WTC11 (cell line): Measurements from ENCODE around the gene ADGRG3.
A peak's percentile ranks its signal among the peaks of the same experiment; 100 is the strongest.

Experiments used
- ATF2 ChIP-seq: sonication (generic); formaldehyde crosslinking; IDR thresholded peaks from 2 replicates; pipeline ENCODE4 v1.8.1; 2022; ENCODE audit warnings: low read depth, missing genetic modification reagents, borderline replicate concordance
- CBFB ChIP-seq: sonication (generic); formaldehyde crosslinking; IDR thresholded peaks from 2 replicates; pipeline ENCODE4 v1.8.1; 2022; ENCODE audit warnings: mild to moderate bottlenecking, low read depth, missing genetic modification reagents
- ESRRA ChIP-seq: sonication (generic); formaldehyde crosslinking; IDR thresholded peaks from 2 replicates; pipeline ENCODE4 v1.8.1; 2022; ENCODE audit warnings: mild to moderate bottlenecking, missing genetic modification reagents, borderline replicate concordance
- FOXJ3 ChIP-seq: sonication (generic); formaldehyde crosslinking; IDR thresholded peaks from 2 replicates; pipeline ENCODE4 v1.9.0; 2021; ENCODE audit warnings: missing genetic modification reagents, mild to moderate bottlenecking, borderline replicate concordance
- FOXK1 ChIP-seq: sonication (generic); formaldehyde crosslinking; IDR thresholded peaks from 2 replicates; pipeline ENCODE4 v1.8.0; 2022; ENCODE audit warnings: mild to moderate bottlenecking, moderate library complexity, missing genetic modification reagents
- FOXP1 ChIP-seq: sonication (generic); formaldehyde crosslinking; IDR thresholded peaks from 2 replicates; pipeline ENCODE4 v1.8.0; 2022; ENCODE audit warnings: missing genetic modification reagents, mild to moderate bottlenecking, moderate library complexity, borderline replicate concordance
- GABPB1 ChIP-seq: sonication (generic); formaldehyde crosslinking; IDR thresholded peaks from 2 replicates; pipeline ENCODE4 v1.8.1; 2023; ENCODE audit warnings: mild to moderate bottlenecking, missing genetic modification reagents
- KAT7 ChIP-seq: sonication (generic); formaldehyde crosslinking; IDR thresholded peaks from 2 replicates; pipeline ENCODE4 v1.8.1; 2023; ENCODE audit warnings: missing genetic modification reagents, mild to moderate bottlenecking, borderline replicate concordance
- NFYB ChIP-seq: sonication (generic); formaldehyde crosslinking; conservative IDR thresholded peaks from 2 replicates; pipeline ENCODE4 v1.8.0; 2022; ENCODE audit warnings: low read depth, missing genetic modification reagents
- ZBTB21 ChIP-seq: sonication (generic); formaldehyde crosslinking; IDR thresholded peaks from 2 replicates; pipeline ENCODE4 v1.8.1; 2023; ENCODE audit warnings: mild to moderate bottlenecking, missing genetic modification reagents, borderline replicate concordance
- ZNF121 ChIP-seq: sonication (generic); formaldehyde crosslinking; IDR thresholded peaks from 2 replicates; pipeline ENCODE4 v1.8.0; 2023; ENCODE audit warnings: missing genetic modification reagents
- ZNF512 ChIP-seq: sonication (generic); formaldehyde crosslinking; IDR thresholded peaks from 2 replicates; pipeline ENCODE4 v1.8.1; 2022; ENCODE audit warnings: missing genetic modification reagents, borderline replicate concordance
- TF ChIP-seq, protein P1 (sequence below): sonication (generic); formaldehyde crosslinking; IDR thresholded peaks from 2 replicates; pipeline ENCODE4 v1.8.0; 2022; ENCODE audit warnings: mild to moderate bottlenecking, missing genetic modification reagents
- TF ChIP-seq, protein P2 (sequence below): fragments of 200-600 bp; IDR thresholded peaks from 2 replicates; pipeline ENCODE4 v1.8.0; 2022; ENCODE audit warnings: antibody characterized with exemption

GRCh38 chr16:57648581-57649442 lies 19.3 kb upstream of the ADGRG3 start:
- TF ChIP-seq, protein P1, sequence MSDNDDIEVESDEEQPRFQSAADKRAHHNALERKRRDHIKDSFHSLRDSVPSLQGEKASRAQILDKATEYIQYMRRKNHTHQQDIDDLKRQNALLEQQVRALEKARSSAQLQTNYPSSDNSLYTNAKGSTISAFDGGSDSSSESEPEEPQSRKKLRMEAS (CRISPR knock-in tag) = no peak
- TF ChIP-seq ESRRA (CRISPR knock-in tag) (no peak), ATF2 (no peak), KAT7 (CRISPR knock-in tag) (no peak), ZNF512 (no peak), ZBTB21 (CRISPR knock-in tag) (no peak), GABPB1 (CRISPR knock-in tag) (peak; percentile 52; the same call in 1 of the 2 replicates), CBFB (CRISPR knock-in tag) (no peak), FOXP1 (CRISPR knock-in tag) (no peak), FOXK1 (CRISPR knock-in tag) (no peak), FOXJ3 (no peak), ZNF121 (CRISPR knock-in tag) (no peak), NFYB (no peak)
- TF ChIP-seq, protein P2, sequence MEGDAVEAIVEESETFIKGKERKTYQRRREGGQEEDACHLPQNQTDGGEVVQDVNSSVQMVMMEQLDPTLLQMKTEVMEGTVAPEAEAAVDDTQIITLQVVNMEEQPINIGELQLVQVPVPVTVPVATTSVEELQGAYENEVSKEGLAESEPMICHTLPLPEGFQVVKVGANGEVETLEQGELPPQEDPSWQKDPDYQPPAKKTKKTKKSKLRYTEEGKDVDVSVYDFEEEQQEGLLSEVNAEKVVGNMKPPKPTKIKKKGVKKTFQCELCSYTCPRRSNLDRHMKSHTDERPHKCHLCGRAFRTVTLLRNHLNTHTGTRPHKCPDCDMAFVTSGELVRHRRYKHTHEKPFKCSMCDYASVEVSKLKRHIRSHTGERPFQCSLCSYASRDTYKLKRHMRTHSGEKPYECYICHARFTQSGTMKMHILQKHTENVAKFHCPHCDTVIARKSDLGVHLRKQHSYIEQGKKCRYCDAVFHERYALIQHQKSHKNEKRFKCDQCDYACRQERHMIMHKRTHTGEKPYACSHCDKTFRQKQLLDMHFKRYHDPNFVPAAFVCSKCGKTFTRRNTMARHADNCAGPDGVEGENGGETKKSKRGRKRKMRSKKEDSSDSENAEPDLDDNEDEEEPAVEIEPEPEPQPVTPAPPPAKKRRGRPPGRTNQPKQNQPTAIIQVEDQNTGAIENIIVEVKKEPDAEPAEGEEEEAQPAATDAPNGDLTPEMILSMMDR = peak; percentile 100
